IMR-90 (cell line): ENCODE results near the gene DIP2C. TPM values are rescaled to one million over a fixed set of nuclear protein-coding genes. Genes with fewer than 3 reads are reported as not detected.

Experiments used
- ATAC-seq: fragments of 200-7000 bp; cut with Tn5 transposase; 2 replicates; pipeline ENCODE4 v1.9.1; 2020; ENCODE audit warnings: low read depth, mild to moderate bottlenecking, moderate library complexity
- BruUV-seq: library from RNA; stranded (reverse); fragments of 400-500 nt; replicated peaks from 2 replicates; lab custom pipeline; 2021; lab: Mats Ljungman, UMichigan
- CTCF ChIA-PET: fragments of 300-600 bp; formaldehyde crosslinking; extraction: SDS; loops from one replicate; lab custom pipeline; 2021; ENCODE audit warnings: antibody characterized with exemption; lab: Yijun Ruan, JAX
- POLR2A ChIA-PET: fragments of 300-600 bp; sonication (Branson Sonifier 250); formaldehyde crosslinking; loops from one replicate; lab custom pipeline; 2022; ENCODE audit warnings: antibody characterized with exemption; ENCODE audit not compliant: unreplicated experiment; lab: Charles Lee
- DNase-seq: peaks from one replicate; pipeline ENCODE4 v3.0.0; 2013
- H2AFZ ChIP-seq: replicated peaks from 2 replicates; pipeline ENCODE3; 2013; ENCODE audit warnings: low read length, mild to moderate bottlenecking; ENCODE audit not compliant: poor library complexity
- H2AK5ac ChIP-seq: 2 replicates; pipeline ENCODE4 v1.6.1; 2013; ENCODE audit warnings: low read depth, low read length, inconsistent platforms
- H2AK9ac ChIP-seq: replicated peaks from 2 replicates; pipeline ENCODE3; 2013; ENCODE audit warnings: mild to moderate bottlenecking, low read depth, low read length, moderate library complexity; ENCODE audit not compliant: poor library complexity
- H2BK120ac ChIP-seq: 2 replicates; pipeline ENCODE4 v1.6.1; 2013; ENCODE audit warnings: low read depth, low read length, inconsistent platforms
- H2BK15ac ChIP-seq: 3 replicates; pipeline ENCODE4 v1.6.1; 2013; ENCODE audit warnings: low read depth, low read length, inconsistent platforms
- H2BK20ac ChIP-seq: 2 replicates; pipeline ENCODE4 v1.6.1; 2013; ENCODE audit warnings: low read depth, mild to moderate bottlenecking, inconsistent platforms, low read length, moderate library complexity
- H2BK5ac ChIP-seq: 2 replicates; pipeline ENCODE4 v1.6.1; 2013; ENCODE audit warnings: mild to moderate bottlenecking, low read depth, low read length, inconsistent platforms; ENCODE audit not compliant: poor library complexity, severe bottlenecking
- H3K14ac ChIP-seq: replicated peaks from 2 replicates; pipeline ENCODE4 v1.6.1; 2013; ENCODE audit warnings: low read depth, low read length, inconsistent platforms
- H3K18ac ChIP-seq: 2 replicates; pipeline ENCODE4 v1.6.1; 2013; ENCODE audit warnings: low read depth, low read length, control low read depth
- H3K23ac ChIP-seq: 2 replicates; pipeline ENCODE4 v1.6.1; 2013; ENCODE audit warnings: low read depth, low read length, inconsistent platforms
- H3K27ac ChIP-seq: 2 replicates; pipeline ENCODE4 v1.5.1; 2013; ENCODE audit warnings: mild to moderate bottlenecking, control low read depth, low read length; ENCODE audit not compliant: insufficient read depth
- H3K27me3 ChIP-seq: 2 replicates; pipeline ENCODE4 v1.6.1; 2013; ENCODE audit warnings: low read length; ENCODE audit not compliant: control insufficient read depth, insufficient read depth
- H3K36me3 ChIP-seq: 2 replicates; pipeline ENCODE4 v1.6.1; 2013; ENCODE audit warnings: low read length, mixed read lengths; ENCODE audit not compliant: control insufficient read depth, insufficient read depth
- H3K4ac ChIP-seq: 2 replicates; pipeline ENCODE4 v1.6.1; 2013; ENCODE audit warnings: low read depth, low read length, inconsistent platforms
- H3K4me1 ChIP-seq: 2 replicates; pipeline ENCODE4 v1.6.1; 2013; ENCODE audit warnings: low read length, mixed read lengths; ENCODE audit not compliant: control insufficient read depth, insufficient read depth
- H3K4me2 ChIP-seq: 2 replicates; pipeline ENCODE4 v1.6.1; 2013; ENCODE audit warnings: low read depth, mild to moderate bottlenecking, control low read depth, low read length, moderate library complexity
- H3K4me3 ChIP-seq: 2 replicates; pipeline ENCODE4 v1.5.1; 2013; ENCODE audit warnings: low read depth, mild to moderate bottlenecking, control low read depth, low read length, moderate library complexity; ENCODE audit not compliant: insufficient read depth
- H3K56ac ChIP-seq: 2 replicates; pipeline ENCODE4 v1.6.1; 2013; ENCODE audit warnings: low read length, inconsistent platforms; ENCODE audit not compliant: insufficient read depth; ENCODE audit errors: extremely low read depth
- H3K79me1 ChIP-seq, 2 experiments: 2 replicates each; pipeline ENCODE4 v1.6.1; 2013; ENCODE audit warnings: low read length in 2 of 2, inconsistent platforms in 1 of 2, low read depth in 1 of 2
- H3K9ac ChIP-seq: 2 replicates; pipeline ENCODE4 v1.6.1; 2013; ENCODE audit warnings: low read depth, low read length, control low read depth
- H3K9me1 ChIP-seq: 2 replicates; pipeline ENCODE4 v1.6.1; 2013; ENCODE audit warnings: low read length, inconsistent platforms; ENCODE audit not compliant: insufficient read depth
- H3K9me3 ChIP-seq: 2 replicates; pipeline ENCODE4 v1.6.1; 2013; ENCODE audit warnings: low read length; ENCODE audit not compliant: control insufficient read depth, insufficient read depth
- H4K20me1 ChIP-seq: 2 replicates; pipeline ENCODE4 v1.6.1; 2013; ENCODE audit warnings: low read length, inconsistent platforms; ENCODE audit not compliant: insufficient read depth
- H4K5ac ChIP-seq: 2 replicates; pipeline ENCODE4 v1.6.1; 2013; ENCODE audit warnings: mild to moderate bottlenecking, low read depth, low read length, control low read depth
- H4K8ac ChIP-seq, 2 experiments: 2 replicates each; pipeline ENCODE4 v1.6.1; 2013; ENCODE audit warnings: low read depth in 2 of 2, low read length in 2 of 2, control low read depth in 1 of 2, inconsistent platforms in 1 of 2
- H4K91ac ChIP-seq: 2 replicates; pipeline ENCODE4 v1.6.1; 2013; ENCODE audit warnings: low read depth, low read length, inconsistent platforms; ENCODE audit not compliant: insufficient read depth
- BHLHE40 ChIP-seq: fragments of 150-350 bp; IDR thresholded peaks from 2 replicates; pipeline ENCODE4 v1.6.1; 2016; ENCODE audit warnings: mild to moderate bottlenecking, low read depth, low read length
- MAZ ChIP-seq: IDR thresholded peaks from 2 replicates; pipeline ENCODE4 v1.6.1; 2012; ENCODE audit warnings: low read depth, mild to moderate bottlenecking, low read length, improper control_type of control experiment, moderate library complexity, borderline replicate concordance
- MXI1 ChIP-seq: IDR thresholded peaks from 2 replicates; pipeline ENCODE4 v1.6.1; 2012; ENCODE audit warnings: low read depth, mild to moderate bottlenecking, low read length, moderate library complexity, borderline replicate concordance
- NFE2L2 ChIP-seq: fragments of 150-350 bp; IDR thresholded peaks from 2 replicates; pipeline ENCODE4 v1.6.1; 2016; ENCODE audit warnings: low read depth, mild to moderate bottlenecking, low read length
- POLR2A ChIP-seq: IDR thresholded peaks from 2 replicates; pipeline ENCODE4 v1.6.1; 2012; ENCODE audit warnings: mild to moderate bottlenecking, low read depth, low read length
- USF2 ChIP-seq: fragments of 150-350 bp; IDR thresholded peaks from 2 replicates; pipeline ENCODE4 v1.6.1; 2017; ENCODE audit warnings: mild to moderate bottlenecking, antibody characterized with exemption, low read length, low read depth
- WGBS, 2 experiments: methylation state at CpG; one replicate each; pipeline versions ENCODE4 v1.1.5 to v1.1.7; 2013; ENCODE audit warnings: missing lambda C conversion rate in 2 of 2; ENCODE audit not compliant: insufficient read length in 1 of 2; ENCODE audit errors: extremely low coverage in 2 of 2; 5-methylcytosine and 5-hydroxymethylcytosine counted together
- dilution Hi-C: fragments of 300-500 bp; cut with HindIII; formaldehyde crosslinking; loops from one replicate; pipeline ENCODE4 v1.14.3; 2018; ENCODE audit warnings: low sequenced_read_pairs; ENCODE audit not compliant: unreplicated experiment
- in situ Hi-C: fragments of 300-500 bp; cut with MboI; formaldehyde crosslinking; loops from 3 replicates; pipeline ENCODE4 v1.14.3; 2019; ENCODE audit warnings: low sequenced_read_pairs, inconsistent platforms, mixed read lengths
- intact Hi-C: fragments of 100-400 bp; cut with micrococcal nuclease; formaldehyde crosslinking; loops from 2 replicates; pipeline ENCODE4 v1.10.0; 2022
- polyA plus RNA-seq, 3 experiments: library from polyadenylated mRNA; depleted of rRNA; stranded (reverse); fragments of >200 nt; gene quantifications; 2 replicates each; pipeline ENCODE4 v1.2.3, GENCODE V29; 2012; ENCODE audit warnings: low replicate concordance in 1 of 3
- total RNA-seq: library from RNA; depleted of rRNA; stranded (reverse); fragments of >200 nt; gene quantifications from 2 replicates; pipeline ENCODE4 v1.2.3, GENCODE V29; 2012

The DIP2C gene
- total and polyA plus RNA-seq, 2 of the 4 experiments (the other 2 are of a cell fraction): 8.6 to 17.3 TPM

DNA sequence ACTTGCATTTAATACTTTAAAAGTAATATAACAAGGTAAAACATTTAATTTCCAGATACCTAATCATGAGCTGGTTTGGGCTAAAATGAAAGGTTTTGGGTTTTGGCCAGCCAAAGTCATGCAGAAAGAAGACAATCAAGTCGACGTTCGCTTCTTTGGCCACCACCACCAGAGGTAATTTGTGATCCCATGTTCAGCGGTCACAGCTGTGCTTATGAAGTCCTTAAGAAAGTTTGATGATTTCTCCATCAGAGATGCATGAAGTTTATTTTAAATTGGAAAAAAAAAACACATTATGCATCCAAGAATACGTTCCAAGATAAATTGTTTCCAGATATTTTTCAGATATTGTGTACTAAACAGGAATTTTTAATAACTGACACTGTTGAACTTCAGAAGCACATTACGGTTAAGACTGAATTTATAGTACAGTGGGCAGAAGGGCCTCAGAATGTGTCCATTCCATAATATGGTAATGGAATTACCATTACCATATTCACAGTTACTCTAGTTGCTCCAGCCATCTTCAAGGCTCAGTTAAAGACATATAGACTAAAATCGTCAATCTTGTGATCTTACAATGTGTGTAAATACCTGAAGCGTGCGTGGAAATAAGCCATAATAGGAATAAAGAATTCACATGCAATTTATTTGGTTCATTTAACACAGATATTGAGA lies 447.4 kb downstream of the DIP2C start:
- DNase-seq: no peak
- Histone ChIP-seq H2BK120ac (no peak overlapping the region), H3K4me3 (no peak overlapping the region), H4K20me1 (no peaks in the 10 kb centered on the region), H3K27ac (no peak overlapping the region), H3K4me2 (no peak overlapping the region), H3K56ac (no peak overlapping the region), H3K79me1 (peaks cover 0 to 4% of the 10 kb centered on the region in 2 experiments; a peak in 1 of 4 replicates), H2AK9ac (no peak overlapping the region), H3K9me1 (no peaks in the 10 kb centered on the region), H4K91ac (no peak overlapping the region), H4K8ac (no peak overlapping the region), H3K36me3 (peaks cover 17% of the 10 kb centered on the region), H3K4me1 (no peaks in the 10 kb centered on the region), H4K5ac (no peak overlapping the region), H3K9ac (no peak overlapping the region), H3K23ac (no peak overlapping the region), H3K27me3 (no peaks in the 10 kb centered on the region), H2BK15ac (no peak overlapping the region), H3K9me3 (no peaks in the 10 kb centered on the region), H2BK20ac (no peak overlapping the region), H2BK5ac (no peak overlapping the region), H3K4ac (no peak overlapping the region), H2AK5ac (no peak overlapping the region), H3K18ac (no peak overlapping the region), H2AFZ (no peak overlapping the region), H3K14ac (no peak overlapping the region)
- ChIA-PET CTCF (interaction anchor here (1.7 kb wide), 1 partner anchor 11 kb away, joined by 4 read pairs; no protein-coding TSS in a partner anchor), POLR2A (no interaction called here)
- no peak for ATAC-seq
- dilution Hi-C loops (no loop called here), in situ Hi-C loops (no loop called here), intact Hi-C loops (no loop called here)
- BruUV-seq: no TSS peak
- no CpG with 5 or more reads among the region's 9 CpGs for WGBS, 2 experiments
- TF ChIP-seq USF2 (no peak), POLR2A (no peak), MXI1 (no peak), MAZ (no peak), BHLHE40 (no peak), NFE2L2 (no peak)
